HG03095 (cell line): ENCODE data around the gene ZFP64.

ENCODE experiments used
- ATAC-seq: cut with Tn5 transposase; IDR thresholded peaks from one replicate; pipeline ENCODE4 v1.9.1; 2021; ENCODE audit warnings: moderate library complexity; ENCODE audit not compliant: unreplicated experiment

Gene ZFP64

GRCh38 chr20:52110456-52110855 is 81.1 kb downstream of the ZFP64 start:
- no peak for ATAC-seq

- no peak for ATAC-seq
These were observed 85.8 kb downstream of the ZFP64 start for GRCh38 chr20:52105442-52106422.

DNA sequence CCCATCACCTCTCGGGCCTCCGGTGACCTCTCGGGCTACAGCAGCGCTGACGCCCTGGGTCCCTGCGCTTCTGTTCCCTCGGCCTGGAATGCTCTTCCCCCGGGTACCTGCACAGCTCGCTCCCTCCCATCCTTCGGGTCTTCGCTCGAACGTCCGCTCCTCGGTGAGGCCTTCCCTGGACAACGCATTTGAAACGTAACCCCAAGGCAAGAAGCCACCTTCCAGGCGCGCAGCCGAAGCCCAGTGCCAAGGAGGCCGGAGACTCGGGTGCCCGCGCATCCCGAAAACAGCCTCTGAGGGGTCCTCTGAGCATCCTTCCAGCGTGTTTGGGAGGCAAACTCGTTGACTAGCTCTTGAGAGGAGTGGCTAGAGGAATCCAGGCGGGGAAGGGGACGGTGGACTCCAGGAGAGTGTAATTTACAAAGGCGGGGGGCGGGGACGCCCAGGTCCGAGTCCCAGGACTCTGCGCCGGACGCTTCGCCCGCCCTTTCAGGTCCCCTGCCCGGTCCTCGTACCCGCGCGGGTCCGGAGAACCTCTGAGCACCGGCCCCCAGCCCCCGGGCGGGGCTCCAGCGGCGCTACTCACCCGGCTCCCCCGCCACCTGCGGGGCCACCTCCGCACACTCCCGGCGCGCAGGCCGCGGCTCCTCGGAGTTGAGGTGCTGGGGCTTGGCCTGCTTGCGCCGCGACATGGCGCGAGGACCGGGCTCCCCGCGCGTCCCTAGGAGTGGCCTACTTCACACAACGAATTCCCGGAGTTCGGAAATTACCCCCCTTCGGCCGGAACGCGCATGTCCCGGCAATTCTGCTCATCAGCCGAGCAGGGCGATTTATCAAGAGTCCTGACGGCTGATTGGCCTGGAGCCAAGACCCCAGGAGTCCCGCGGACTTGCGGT is 86.8 kb downstream of the ZFP64 start:
- ATAC-seq: no peak

DNA sequence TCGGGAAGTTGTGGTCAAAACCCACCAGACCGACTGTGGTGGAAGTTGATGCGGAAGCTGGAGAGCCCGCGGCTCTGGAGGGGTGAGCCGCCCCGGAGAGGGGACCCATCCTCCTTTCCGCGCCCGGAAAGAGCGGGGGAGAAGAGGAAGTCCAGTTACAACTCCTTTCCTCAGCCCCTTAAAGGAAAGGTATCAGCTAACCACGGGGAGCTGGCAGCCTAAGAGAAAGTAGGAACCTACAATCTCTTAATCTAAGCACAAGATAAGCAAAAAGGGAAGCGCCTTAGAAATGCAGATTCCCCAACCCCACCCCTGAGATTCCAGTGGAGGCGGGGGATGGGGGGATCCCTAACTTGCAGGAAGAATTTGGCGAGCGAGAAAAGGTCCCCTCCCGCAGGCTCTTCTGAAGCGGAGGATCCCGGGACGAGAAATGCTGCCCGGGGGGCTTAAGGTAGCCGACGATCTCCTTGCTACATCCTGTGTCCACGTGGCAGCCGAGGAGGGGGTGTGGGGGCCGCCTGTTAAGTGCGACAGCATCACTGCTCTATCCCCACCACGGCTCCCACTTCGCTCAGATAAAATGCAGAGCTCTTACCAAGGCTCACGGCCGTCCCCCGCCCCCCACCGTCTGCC is 87.5 kb downstream of the ZFP64 start:
- no peak for ATAC-seq

- ATAC-seq: no peak
These were observed 88.2 kb downstream of the ZFP64 start for GRCh38 chr20:52103335-52103912.

- ATAC-seq: no peak
These were observed 89.0 kb downstream of the ZFP64 start for GRCh38 chr20:52102559-52102958.

DNA sequence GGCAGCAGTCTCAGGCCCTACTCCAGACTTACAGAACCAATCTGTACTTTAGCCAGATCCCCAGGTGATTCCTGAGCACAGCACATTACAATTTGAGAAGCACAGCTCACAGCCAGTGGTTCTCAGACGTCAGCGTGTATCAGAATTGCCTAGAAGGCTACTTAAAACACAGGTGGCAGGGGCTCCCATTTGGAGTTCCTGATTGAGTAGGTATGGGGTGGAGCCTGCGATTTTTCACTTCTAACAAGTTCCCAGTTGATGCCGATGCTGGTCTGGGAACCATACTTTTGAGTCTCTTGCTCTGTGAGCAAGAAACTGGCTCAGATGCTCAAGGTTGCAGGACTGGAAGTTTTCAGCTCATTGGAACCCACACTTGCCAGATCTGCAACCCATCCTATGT is 89.5 kb downstream of the ZFP64 start:
- no peak for ATAC-seq
